HG02763 (cell line): Measurements from ENCODE around the gene CENPB.
A peak's percentile ranks its signal among the peaks of the same experiment; 100 is the strongest.

Source experiments
- ATAC-seq: cut with Tn5 transposase; IDR thresholded peaks from one replicate; pipeline ENCODE4 v1.9.1; 2021; ENCODE audit warnings: mild to moderate bottlenecking, moderate library complexity; ENCODE audit not compliant: unreplicated experiment

Gene CENPB

GRCh38 chr20:3767427-3768341 is 18.9 kb downstream of the CENPB start, which contains the start of gene ADISSP:
Gene ADISSP (minus strand): TSS chr20:3767753. CDS start chr20:3760100, 7,653 bp downstream.
- ATAC-seq, result peak; percentile 94

GRCh38 chr20:3767110-3767426 is 19.5 kb downstream of the CENPB start:
- ATAC-seq, result no peak

- ATAC-seq, result no peak
Measured at GRCh38 chr20:3766422-3767109, 20.0 kb downstream of the CENPB start.

- ATAC-seq, result no peak
Measured at GRCh38 chr20:3765171-3765882, 21.2 kb downstream of the CENPB start.

GRCh38 chr20:3764659-3765058 is 21.9 kb downstream of the CENPB start:
- no peak for ATAC-seq

- no peak for ATAC-seq
Measured at GRCh38 chr20:3763671-3764601, 22.6 kb downstream of the CENPB start.

- ATAC-seq, result no peak
Measured at GRCh38 chr20:3760655-3761348, 25.7 kb downstream of the CENPB start.

- no peak for ATAC-seq
Measured at GRCh38 chr20:3759884-3760283, 26.7 kb downstream of the CENPB start.

- ATAC-seq, result no peak
Measured at GRCh38 chr20:3759316-3759823, 27.2 kb downstream of the CENPB start.

GRCh38 chr20:3758566-3758965 is 28.0 kb downstream of the CENPB start:
- ATAC-seq, result no peak

GRCh38 chr20:3757268-3757667 is 29.3 kb downstream of the CENPB start:
- ATAC-seq, result no peak

- no peak for ATAC-seq
Measured at GRCh38 chr20:3755814-3756480, 30.6 kb downstream of the CENPB start.

- no peak for ATAC-seq
Measured at GRCh38 chr20:3755269-3755668, 31.3 kb downstream of the CENPB start.

GRCh38 chr20:3754276-3754630 is 32.3 kb downstream of the CENPB start:
- no peak for ATAC-seq

GRCh38 chr20:3753501-3754275 is 32.9 kb downstream of the CENPB start:
- no peak for ATAC-seq

GRCh38 chr20:3753098-3753497 is 33.4 kb downstream of the CENPB start:
- ATAC-seq, result no peak

GRCh38 chr20:3752386-3752759 is 34.2 kb downstream of the CENPB start:
- no peak for ATAC-seq

GRCh38 chr20:3751675-3752385 is 34.7 kb downstream of the CENPB start:
- no peak for ATAC-seq
